HepG2 (cell line): ENCODE results near the gene PDZD8. TPM values are rescaled to one million over a fixed set of nuclear protein-coding genes. Genes with fewer than 3 reads are reported as not detected.

Experiments used
- CBX2 ChIP-seq, 2 experiments: fragments of 200-600 bp in 1 of 2; sonication (generic); formaldehyde crosslinking in 1 of 2; IDR thresholded peaks; 2 replicates each; pipeline versions ENCODE4 v1.7.0 to v1.8.1; 2018 to 2022; ENCODE audit warnings: low read depth in 2 of 2, low read length in 1 of 2, mild to moderate bottlenecking in 1 of 2, missing genetic modification reagents in 1 of 2
- HNRNPLL ChIP-seq: fragments of 200-400 bp; formaldehyde crosslinking; IDR thresholded peaks from 2 replicates; pipeline ENCODE4 v1.6.1; 2017; ENCODE audit warnings: mild to moderate bottlenecking, low read depth, low read length; ENCODE audit not compliant: poor library complexity, severe bottlenecking
- IRF9 ChIP-seq: sonication (generic); formaldehyde crosslinking; IDR thresholded peaks from 2 replicates; pipeline ENCODE4 v1.8.0; 2022; ENCODE audit warnings: missing genetic modification reagents, mild to moderate bottlenecking, borderline replicate concordance
- ISL2 ChIP-seq: sonication (generic); formaldehyde crosslinking; IDR thresholded peaks from 2 replicates; pipeline ENCODE4 v1.5.0; 2020; ENCODE audit warnings: missing genetic modification reagents
- JUND ChIP-seq: sonication (generic); formaldehyde crosslinking; IDR thresholded peaks from 2 replicates; pipeline ENCODE4 v1.8.0; 2022; ENCODE audit warnings: mild to moderate bottlenecking, missing genetic modification reagents
- KLF9 ChIP-seq: IDR thresholded peaks from 2 replicates; pipeline ENCODE4 v1.6.1; 2016; ENCODE audit warnings: low read depth
- LBX2 ChIP-seq: sonication (generic); formaldehyde crosslinking; IDR thresholded peaks from 2 replicates; pipeline ENCODE4 v1.5.0; 2020; ENCODE audit warnings: missing genetic modification reagents, mild to moderate bottlenecking, borderline replicate concordance
- MED13 ChIP-seq: sonication (generic); formaldehyde crosslinking; IDR thresholded peaks from 2 replicates; pipeline ENCODE4 v1.5.0; 2020; ENCODE audit warnings: missing genetic modification reagents
- MIXL1 ChIP-seq: IDR thresholded peaks from 2 replicates; pipeline ENCODE4 v1.6.1; 2016
- PITX1 ChIP-seq: sonication (generic); formaldehyde crosslinking; IDR thresholded peaks from 2 replicates; pipeline ENCODE4 v1.5.1; 2020; ENCODE audit warnings: mild to moderate bottlenecking, missing genetic modification reagents
- PRDM10 ChIP-seq: sonication (generic); formaldehyde crosslinking; IDR thresholded peaks from 2 replicates; pipeline ENCODE4 v1.4.0; 2020; ENCODE audit warnings: low read depth, missing genetic modification reagents
- SAFB2 ChIP-seq: sonication (generic); formaldehyde crosslinking; IDR thresholded peaks from 2 replicates; pipeline ENCODE4 v1.5.1; 2020; ENCODE audit warnings: missing genetic modification reagents, low read depth, mild to moderate bottlenecking, borderline replicate concordance
- SATB2 ChIP-seq: sonication (generic); formaldehyde crosslinking; IDR thresholded peaks from 2 replicates; pipeline ENCODE4 v1.5.0; 2020; ENCODE audit warnings: missing genetic modification reagents
- SP2 ChIP-seq: sonication (generic); formaldehyde crosslinking; IDR thresholded peaks from 2 replicates; pipeline ENCODE4 v1.5.1; 2020; ENCODE audit warnings: mild to moderate bottlenecking, missing genetic modification reagents
- SPEN ChIP-seq: sonication (generic); formaldehyde crosslinking; IDR thresholded peaks from 2 replicates; pipeline ENCODE4 v1.5.1; 2020; ENCODE audit warnings: low read depth, mild to moderate bottlenecking, missing genetic modification reagents
- STAG1 ChIP-seq: sonication (generic); formaldehyde crosslinking; IDR thresholded peaks from 2 replicates; pipeline ENCODE4 v1.4.0; 2020; ENCODE audit warnings: missing genetic modification reagents
- TFDP1 ChIP-seq: IDR thresholded peaks from 2 replicates; pipeline ENCODE4 v1.6.1; 2016; ENCODE audit warnings: missing compliant biosample characterization, missing genetic modification reagents, borderline replicate concordance
- THAP7 ChIP-seq: sonication (generic); formaldehyde crosslinking; IDR thresholded peaks from 2 replicates; pipeline ENCODE4 v1.8.1; 2023; ENCODE audit warnings: mild to moderate bottlenecking, missing genetic modification reagents
- WIZ ChIP-seq: sonication (generic); formaldehyde crosslinking; IDR thresholded peaks from 2 replicates; pipeline ENCODE4 v1.5.1; 2020; ENCODE audit warnings: mild to moderate bottlenecking, missing genetic modification reagents
- ZNF224 ChIP-seq: sonication (generic); formaldehyde crosslinking; IDR thresholded peaks from 2 replicates; pipeline ENCODE4 v1.5.0; 2020; ENCODE audit warnings: mild to moderate bottlenecking, missing genetic modification reagents
- ZNF564 ChIP-seq: sonication (generic); formaldehyde crosslinking; IDR thresholded peaks from 2 replicates; pipeline ENCODE4 v1.8.1; 2023; ENCODE audit warnings: mild to moderate bottlenecking, missing genetic modification reagents
- ZSCAN25 ChIP-seq: sonication (generic); formaldehyde crosslinking; IDR thresholded peaks from 2 replicates; pipeline ENCODE4 v1.8.0; 2022; ENCODE audit warnings: mild to moderate bottlenecking, missing genetic modification reagents
- polyA plus RNA-seq, 8 experiments: library from polyadenylated mRNA; depleted of rRNA in 3 of 8; stranded (reverse) in 7 of 8; unstranded in 1 of 8; fragments of >200 nt; fragmentation: Illumina TruSeq in 4 of 8; extraction: Trizol in 4 of 8; gene quantifications; 2 replicates each; pipeline versions ENCODE4 v1.2.1 to v1.2.3, GENCODE V29; 2011 to 2016; ENCODE audit warnings: low read depth in 4 of 8, missing spikeins in 1 of 8, mixed read lengths in 1 of 8; ENCODE audit not compliant: insufficient read depth in 1 of 8
- total RNA-seq, 5 experiments: library from RNA; depleted of rRNA; stranded (reverse); fragments of >200 nt; fragmentation: Illumina TruSeq; extraction: Trizol; gene quantifications; 2 replicates each; pipeline ENCODE4 v1.2.3, GENCODE V29; 2016; ENCODE audit warnings: low read depth in 1 of 5

The PDZD8 gene
- total and polyA plus RNA-seq, 2 of the 13 experiments (the other 11 are each of a cell fraction or from before 2014, with no cell fraction given), result 11.2 to 32.0 TPM

GRCh38 chr10:117375360-117376178 lies at the start of gene PDZD8 (continued):
- TF ChIP-seq ZSCAN25 (CRISPR knock-in tag) (no peak), SP2 (CRISPR knock-in tag) (peak; percentile 56), ISL2 (peak; percentile 47; the same call in 1 of the 2 replicates), STAG1 (peak; percentile 25; the same call in 1 of the 2 replicates), MIXL1 (CRISPR knock-in tag) (no peak), WIZ (peak; percentile 85; the same call in 1 of the 2 replicates), ZNF564 (CRISPR knock-in tag) (peak; percentile 81; the same call in 1 of the 2 replicates), MED13 (CRISPR knock-in tag) (peak; percentile 41), TFDP1 (CRISPR knock-in tag) (peak; percentile 28; the same call in 1 of the 2 replicates), IRF9 (CRISPR knock-in tag) (0 out of 2 replicates have a peak, but pooled peaks have one; percentile 63), JUND (CRISPR knock-in tag) (no peak), SPEN (CRISPR knock-in tag) (peak; percentile 72), THAP7 (no peak), SAFB2 (CRISPR knock-in tag) (0 out of 2 replicates have a peak, but pooled peaks have one; percentile 74), KLF9 (CRISPR knock-in tag) (no peak), LBX2 (peak; percentile 57; the same call in 1 of the 2 replicates), ZNF224 (CRISPR knock-in tag) (0 out of 2 replicates have a peak, but pooled peaks have one; percentile 86), PITX1 (peak; percentile 80), SATB2 (CRISPR knock-in tag) (peak; percentile 38; the same call in 1 of the 2 replicates), CBX2 (IDR thresholded peaks at IDR 0.05; ENCODE audit: low read depth, low read length) (no peak), CBX2 (CRISPR knock-in tag; IDR thresholded peaks at IDR 0.05; ENCODE audit: low read depth) (no peak), HNRNPLL (peak; percentile 74), PRDM10 (0 out of 2 replicates have a peak, but pooled peaks have one; percentile 47)
